CD14-positive monocyte (primary cell): ENCODE results near the gene SEC63. TPM values are rescaled to one million over a fixed set of nuclear protein-coding genes. Genes with fewer than 3 reads are reported as not detected.
"Not testable (repeated sequence)": the region's sequence is repeated elsewhere in the genome, so short reads cannot be mapped to it uniquely, and the experiment has no call there.

ENCODE experiments used
- DNase-seq, 3 donors: peaks; one replicate each; pipeline ENCODE4 v3.0.0-alpha.2; 2011 to 2022
- H2AFZ ChIP-seq: 2 replicates; pipeline ENCODE4 v1.6.0; 2012; ENCODE audit warnings: mild to moderate bottlenecking, low read depth, low read length, inconsistent platforms; ENCODE audit not compliant: insufficient read depth, poor library complexity, severe bottlenecking
- H3K27ac ChIP-seq, 2 donors: 1 replicate in 1 of 2; 2 replicates in 1 of 2; pipeline ENCODE4 v1.5.1; 2012 to 2013; ENCODE audit warnings: low read length in 2 of 2, control low read depth in 1 of 2, inconsistent platforms in 1 of 2, low read depth in 1 of 2, mild to moderate bottlenecking in 1 of 2
- H3K27me3 ChIP-seq, 2 donors: one replicate each; pipeline versions ENCODE4 v1.6.0 to v1.6.1; 2011 to 2013; ENCODE audit warnings: low read length in 2 of 2; ENCODE audit not compliant: control insufficient read depth in 2 of 2, insufficient read depth in 2 of 2
- H3K36me3 ChIP-seq, 2 donors: replicated peaks in 1 of 2; 1 replicate in 1 of 2; 2 replicates in 1 of 2; pipeline versions ENCODE4 v1.5.1 to v1.6.1; 2012 to 2013; ENCODE audit warnings: low read length in 2 of 2, control low read depth in 1 of 2, inconsistent platforms in 1 of 2, mild to moderate bottlenecking in 1 of 2; ENCODE audit not compliant: insufficient read depth in 2 of 2, control insufficient read depth in 1 of 2
- H3K4me1 ChIP-seq, 2 donors: 1 replicate in 1 of 2; 2 replicates in 1 of 2; pipeline versions ENCODE4 v1.5.1 to v1.6.1; 2012 to 2013; ENCODE audit warnings: low read length in 2 of 2, control low read depth in 1 of 2, inconsistent platforms in 1 of 2, mild to moderate bottlenecking in 1 of 2, moderate library complexity in 1 of 2; ENCODE audit not compliant: insufficient read depth in 2 of 2, control insufficient read depth in 1 of 2
- H3K4me2 ChIP-seq: replicated peaks from 2 replicates; pipeline ENCODE3; 2012; ENCODE audit warnings: low read length, moderate library complexity, mild to moderate bottlenecking; ENCODE audit not compliant: poor library complexity, severe bottlenecking; ENCODE audit errors: extremely low read depth
- H3K4me3 ChIP-seq, 3 experiments: fragments of 200-600 bp in 1 of 3; sonication (generic) in 1 of 3; replicated peaks in 1 of 3; 1 replicate in 2 of 3; 2 replicates in 1 of 3; pipeline ENCODE4 v1.5.1; 2011 to 2013; ENCODE audit warnings: low read length in 3 of 3, mild to moderate bottlenecking in 3 of 3, control low read depth in 2 of 3, low read depth in 2 of 3, inconsistent platforms in 1 of 3, moderate library complexity in 1 of 3
- H3K79me2 ChIP-seq: 2 replicates; pipeline ENCODE4 v1.6.0; 2012; ENCODE audit warnings: mild to moderate bottlenecking, control low read depth, inconsistent platforms, low read length, moderate library complexity; ENCODE audit not compliant: insufficient read depth
- H3K9ac ChIP-seq: 2 replicates; pipeline ENCODE4 v1.6.0; 2017; ENCODE audit warnings: low read length, mild to moderate bottlenecking; ENCODE audit not compliant: insufficient read depth, poor library complexity, severe bottlenecking
- H3K9me3 ChIP-seq, 2 donors: replicated peaks in 1 of 2; 1 replicate in 1 of 2; 2 replicates in 1 of 2; pipeline versions ENCODE4 v1.5.1 to v1.6.1; 2012 to 2013; ENCODE audit warnings: low read length in 2 of 2, control low read depth in 1 of 2; ENCODE audit not compliant: control insufficient read depth in 1 of 2, insufficient read depth in 1 of 2
- H4K20me1 ChIP-seq: 2 replicates; pipeline ENCODE4 v1.6.0; 2012; ENCODE audit warnings: mild to moderate bottlenecking, low read length, control low read depth, moderate library complexity; ENCODE audit not compliant: insufficient read depth
- H3K27ac Mint-ChIP-seq, 7 donors: one replicate each; pipeline ENCODE4 v1.8.0; 2020; ENCODE audit warnings: mild to moderate bottlenecking in 7 of 7, mixed read lengths in 7 of 7, moderate library complexity in 6 of 7, inconsistent platforms in 2 of 7
- H3K27me3 Mint-ChIP-seq, 3 donors: one replicate each; pipeline ENCODE4 v1.8.0; 2021 to 2022; ENCODE audit warnings: low read depth in 3 of 3, mild to moderate bottlenecking in 3 of 3, mixed read lengths in 3 of 3, moderate library complexity in 3 of 3, inconsistent platforms in 1 of 3
- H3K36me3 Mint-ChIP-seq, 2 donors: one replicate each; pipeline ENCODE4 v1.8.0; 2020; ENCODE audit warnings: mixed read lengths in 2 of 2, inconsistent platforms in 1 of 2, mild to moderate bottlenecking in 1 of 2
- H3K4me1 Mint-ChIP-seq: one replicate; pipeline ENCODE4 v1.8.0; 2020; ENCODE audit warnings: mild to moderate bottlenecking, mixed read lengths
- H3K4me3 Mint-ChIP-seq, 2 donors: one replicate each; pipeline ENCODE4 v1.8.0; 2020; ENCODE audit warnings: mild to moderate bottlenecking in 2 of 2, mixed read lengths in 2 of 2, moderate library complexity in 1 of 2
- H3K9me3 Mint-ChIP-seq, 7 donors: one replicate each; pipeline ENCODE4 v1.8.0; 2020 to 2022; ENCODE audit warnings: mixed read lengths in 7 of 7, mild to moderate bottlenecking in 6 of 7, moderate library complexity in 6 of 7, inconsistent platforms in 2 of 7
- CTCF ChIP-seq: fragments of 200-600 bp; IDR thresholded peaks from one replicate; pipeline ENCODE4 v1.8.0; 2022; ENCODE audit warnings: antibody characterized with exemption, mild to moderate bottlenecking
- WGBS: methylation state at CpG from one replicate; pipeline ENCODE4 v1.1.5; 2013; ENCODE audit warnings: missing lambda C conversion rate; ENCODE audit not compliant: insufficient coverage; 5-methylcytosine and 5-hydroxymethylcytosine counted together
- intact Hi-C, 2 donors: fragments of 100-400 bp; cut with micrococcal nuclease; formaldehyde crosslinking; loops; one replicate each; pipeline versions ENCODE4 v1.15.0 to v1.15.1; 2023
- polyA plus RNA-seq, 3 donors: library from polyadenylated mRNA; depleted of rRNA in 1 of 3; unstranded in 2 of 3; stranded (reverse) in 1 of 3; fragments of 300-500 nt in 2 of 3; fragments of >200 nt in 1 of 3; fragmentation: Illumina TruSeq in 2 of 3; gene quantifications; 1 replicate in 2 of 3; 2 replicates in 1 of 3; pipeline ENCODE4 v1.2.3, GENCODE V29; 2012 to 2021

Gene SEC63
- polyA plus RNA-seq, 3 donors, result 12.0 to 33.7 (median 12.7) TPM

- Histone ChIP-seq H3K4me2 (no peak overlapping the region), H2AFZ (no peak overlapping the region), H3K27ac (no peak overlapping the region), H3K4me3 (no peak overlapping the region), H3K9ac (no peak overlapping the region), H3K79me2 (no peaks in the 10 kb centered on the region), H3K4me1 (no peaks in the 10 kb centered on the region), H3K9me3 (no peaks in the 10 kb centered on the region), H3K27me3 (no peaks in the 10 kb centered on the region), H3K36me3 (peaks cover 11% of the 10 kb centered on the region in 2 donors), H4K20me1 (no peaks in the 10 kb centered on the region)
- Mint-ChIP-seq H3K27ac (no peak overlapping the region), H3K27me3 (no peaks in the 10 kb centered on the region), H3K4me1 (peaks cover 6% of the 10 kb centered on the region), H3K9me3 (peaks cover 2 to 10% (median 6%) of the 10 kb centered on the region in 7 donors), H3K4me3 (no peak overlapping the region), H3K36me3 (peaks cover 19 to 23% of the 10 kb centered on the region in 2 donors)
- DNase-seq, result no peak
- intact Hi-C loops, result no loop called here
- TF ChIP-seq CTCF, result no peak
- no CpG with 5 or more reads among the region's 5 CpGs for WGBS
These were observed 93.5 kb downstream of the SEC63 start for GRCh38 chr6:107864226-107865127.

- Histone ChIP-seq H3K27ac (no peak overlapping the region), H3K4me3 (no peak overlapping the region), H3K9ac (no peak overlapping the region), H3K4me1 (no peaks in the 10 kb centered on the region), H3K27me3 (no peaks in the 10 kb centered on the region), H3K36me3 (no peaks in the 10 kb centered on the region), H4K20me1 (no peaks in the 10 kb centered on the region), H3K4me2 (no peak overlapping the region), H3K9me3 (no peaks in the 10 kb centered on the region), H2AFZ (no peak overlapping the region), H3K79me2 (no peaks in the 10 kb centered on the region)
- peaks cover 6% of the 10 kb centered on the region in 2 donors for H3K36me3 Mint-ChIP-seq
- no peak for TF ChIP-seq CTCF
- DNase-seq, result no peak
- peaks cover 5% of the 10 kb centered on the region for H3K4me1 Mint-ChIP-seq
- H3K4me3 Mint-ChIP-seq, result no peak overlapping the region
- no peak overlapping the region for H3K27ac Mint-ChIP-seq
- intact Hi-C loops, result no loop called here
- peaks cover 4 to 13% (median 6%) of the 10 kb centered on the region in 7 donors for H3K9me3 Mint-ChIP-seq
- H3K27me3 Mint-ChIP-seq, result no peaks in the 10 kb centered on the region
These were observed 95.6 kb downstream of the SEC63 start for GRCh38 chr6:107862383-107862782.

- no CpG with 5 or more reads among the region's 4 CpGs for WGBS
These were observed 97.0 kb downstream of the SEC63 start for GRCh38 chr6:107860963-107861362.

More at GRCh38 chr6:107860963-107861362, 97.0 kb downstream of the SEC63 start:
- H3K79me2 ChIP-seq, H2AFZ ChIP-seq, H3K9ac ChIP-seq, intact Hi-C loops, H4K20me1 ChIP-seq, H3K4me1 Mint-ChIP-seq, H3K27ac ChIP-seq, H3K9me3 ChIP-seq, H3K27me3 ChIP-seq, H3K4me1 ChIP-seq, H3K4me3 ChIP-seq, H3K36me3 Mint-ChIP-seq, H3K36me3 ChIP-seq, H3K27ac Mint-ChIP-seq, H3K27me3 Mint-ChIP-seq, H3K4me2 ChIP-seq, H3K4me3 Mint-ChIP-seq, DNase-seq: not testable (repeated sequence)
- H3K9me3 Mint-ChIP-seq, result peaks cover 4 to 13% (median 6%) of the 10 kb centered on the region in 7 donors
